Stimulated activated CD4-positive, alpha-beta T cell treated with anti-CD3 and anti-CD28 coated beads, Interleukin-2, amount 100 ng/mL, for 48 hours (primary cell): ENCODE results near the gene CCDC77.
A peak's percentile ranks its signal among the peaks of the same experiment; 100 is the strongest.
"Not testable (repeated sequence)": the region's sequence is repeated elsewhere in the genome, so short reads cannot be mapped to it uniquely, and the experiment has no call there.

Experiments used
- DNase-seq, 2 donors: peaks; one replicate each; pipeline ENCODE4 v3.0.0-alpha.2; 2020

The CCDC77 gene

DNA sequence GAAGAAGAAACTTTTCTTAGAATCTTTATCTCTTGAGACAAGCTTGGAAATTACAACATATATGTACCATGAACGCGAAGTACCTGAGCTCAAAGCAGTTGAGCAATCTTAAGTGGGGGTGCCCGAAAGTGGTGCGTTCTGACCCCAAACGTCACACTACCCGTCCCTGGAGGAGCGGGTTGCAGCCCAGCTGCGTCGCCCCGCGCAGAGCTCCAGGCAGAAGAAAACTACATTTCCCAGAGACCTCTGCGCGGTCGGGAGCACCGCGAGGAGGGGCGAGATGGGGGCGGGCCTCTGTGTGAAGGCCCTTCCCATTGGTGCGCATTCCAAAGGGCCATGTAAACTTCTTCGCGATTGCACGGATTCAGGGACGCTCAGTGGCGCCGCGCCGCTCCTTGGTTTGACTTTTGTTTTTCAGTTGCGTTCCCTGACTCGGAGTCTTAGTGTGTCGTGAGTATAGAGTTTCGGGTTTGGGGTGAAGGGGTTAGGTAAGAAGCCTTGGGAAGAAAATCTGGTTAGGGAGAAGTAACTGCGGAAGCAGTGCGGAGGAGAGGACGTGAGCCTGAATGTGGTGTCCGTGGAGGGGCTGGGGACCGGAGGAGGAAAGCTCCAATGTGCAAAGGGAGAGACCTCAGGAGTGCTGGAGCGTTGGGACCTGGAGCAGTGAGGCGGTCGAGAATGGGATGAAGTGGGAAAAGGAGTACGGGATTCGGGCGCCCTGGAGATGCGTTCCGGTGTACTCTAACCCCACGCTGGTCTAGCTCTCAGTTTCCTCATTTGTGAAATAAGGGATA lies at the start of gene CCDC77:
CCDC77 (plus strand) TSS at position 410 of the 794 bp plus-strand sequence. CDS start 7,740 bp downstream, outside the sequence.
- DNase-seq, result peak; percentile 92 to 93

GRCh38 chr12:356276-356988 lies 45.0 kb upstream of the CCDC77 start:
- DNase-seq, result no peak

DNA sequence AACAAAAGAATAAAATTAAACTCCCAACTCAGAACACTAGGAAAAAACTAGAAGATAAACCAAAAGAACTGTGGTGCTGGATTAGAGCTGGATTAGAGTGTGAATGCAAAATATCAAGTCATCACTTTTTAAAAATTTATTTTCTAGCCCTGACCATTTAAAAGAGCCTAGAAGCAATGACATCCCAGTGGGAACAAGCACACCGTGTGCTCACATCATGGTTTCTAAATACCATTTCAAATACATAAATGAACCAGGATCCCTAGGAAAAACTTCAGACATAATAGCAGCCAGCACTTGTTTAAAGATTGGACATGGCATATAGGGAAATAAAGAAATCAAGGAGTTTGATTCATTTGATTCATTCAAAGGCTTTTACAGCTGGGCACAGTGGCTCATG lies 42.4 kb upstream of the CCDC77 start:
- no peak for DNase-seq

DNA sequence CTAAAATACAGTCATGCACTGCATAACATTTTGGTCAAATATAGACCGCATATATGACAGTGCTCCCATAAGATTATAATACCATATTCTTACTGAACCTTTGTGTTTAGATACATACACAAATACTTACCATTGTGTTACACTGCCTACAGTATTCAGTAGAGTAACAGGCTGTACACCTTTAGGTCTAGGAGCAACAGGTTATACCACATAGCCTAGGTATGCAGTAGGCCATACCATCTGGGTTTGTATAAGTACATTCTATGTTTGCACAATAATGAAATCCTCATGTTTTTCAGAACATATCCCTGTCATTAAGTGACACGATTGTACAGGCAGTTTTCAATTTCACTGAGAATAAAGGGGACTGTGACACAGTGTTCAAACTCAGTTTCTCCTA lies 34.6 kb upstream of the CCDC77 start:
- no peak for DNase-seq

- DNase-seq, result no peak
These were observed 33.5 kb upstream of the CCDC77 start for GRCh38 chr12:367972-368371.

DNA sequence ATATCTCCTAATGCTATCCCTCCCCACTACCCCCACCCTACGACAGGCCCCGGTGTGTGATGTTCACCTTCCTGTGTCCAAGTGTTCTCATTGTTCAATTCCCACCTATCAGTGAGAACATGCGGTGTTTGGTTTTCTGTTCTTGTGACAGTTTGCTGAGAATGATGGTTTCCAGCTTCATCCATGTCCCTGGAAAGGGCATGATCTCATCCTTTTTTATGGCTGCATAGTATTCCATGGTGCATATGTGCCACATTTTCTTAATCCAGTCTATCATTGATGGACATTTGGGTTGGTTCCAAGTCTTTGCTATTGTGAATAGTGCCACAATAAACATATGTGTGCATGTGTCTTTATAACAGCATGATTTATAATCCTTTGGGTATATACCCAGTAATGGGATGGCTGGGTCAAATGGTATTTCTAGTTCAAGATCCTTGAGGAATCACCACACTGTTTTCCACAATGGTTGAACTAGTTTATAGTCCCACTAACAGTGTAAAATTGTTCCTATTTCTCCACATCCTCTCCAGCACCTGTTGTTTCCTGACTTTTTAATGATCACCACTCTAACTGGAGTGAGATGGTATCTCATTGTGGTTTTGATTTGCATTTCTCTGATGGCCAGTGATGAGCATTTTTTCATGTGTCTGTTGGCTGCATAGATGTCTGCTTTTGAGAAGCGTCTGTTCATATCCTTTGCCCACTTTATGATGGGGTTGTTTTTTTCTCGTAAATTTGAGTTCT lies 30.5 kb upstream of the CCDC77 start:
- DNase-seq, result not testable (repeated sequence)

DNA sequence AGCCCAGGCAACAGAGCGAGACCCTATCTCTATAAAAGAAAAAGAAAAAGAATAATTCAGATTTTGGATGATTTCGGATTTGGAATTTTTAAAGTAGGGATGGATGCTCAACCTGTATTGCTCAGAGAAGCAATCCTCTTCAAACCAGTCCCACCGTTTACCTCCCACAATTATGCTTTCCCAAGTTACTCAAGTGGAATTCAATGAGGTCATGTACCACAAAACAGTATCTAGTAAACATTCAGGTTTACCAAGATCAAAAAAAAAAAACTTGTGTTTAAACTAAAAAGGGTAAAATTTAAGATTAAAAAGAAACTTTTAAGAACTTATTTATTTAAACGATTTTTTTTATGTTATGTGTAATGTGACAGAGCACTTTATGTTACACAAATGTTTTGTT lies 14.8 kb upstream of the CCDC77 start:
- no peak for DNase-seq

- no peak for DNase-seq
These were observed 13.4 kb upstream of the CCDC77 start for GRCh38 chr12:388012-388411.

DNA sequence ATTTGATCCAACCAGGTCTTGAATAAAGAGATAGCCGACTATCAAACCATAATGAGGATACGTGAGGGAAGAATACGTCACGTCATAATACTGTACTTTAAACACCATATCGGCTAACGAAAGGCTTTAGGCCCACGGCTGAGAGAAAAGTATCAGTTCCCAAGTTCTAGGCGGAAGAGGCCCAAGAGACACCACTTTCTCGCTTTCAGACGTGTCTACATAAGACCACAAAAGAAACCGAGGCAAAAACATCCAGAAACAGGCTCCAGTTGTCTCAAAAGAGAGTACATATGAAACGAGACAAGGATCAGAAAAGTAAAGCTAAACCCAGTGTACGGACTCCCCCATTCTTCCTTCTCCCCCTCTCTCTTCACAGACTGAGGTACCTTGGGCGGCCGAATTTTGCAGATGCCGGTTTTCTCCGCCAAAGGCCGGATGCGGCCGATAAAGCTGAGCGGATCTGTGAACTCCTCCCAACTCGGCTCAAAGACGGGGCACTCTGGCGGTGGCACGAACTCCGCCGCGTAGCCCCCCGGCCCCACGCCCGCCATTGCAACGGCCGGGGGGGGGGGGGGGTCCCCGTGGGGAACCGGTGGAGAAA lies 12.8 kb upstream of the CCDC77 start:
- peak; percentile 18 to 29 for DNase-seq

DNA sequence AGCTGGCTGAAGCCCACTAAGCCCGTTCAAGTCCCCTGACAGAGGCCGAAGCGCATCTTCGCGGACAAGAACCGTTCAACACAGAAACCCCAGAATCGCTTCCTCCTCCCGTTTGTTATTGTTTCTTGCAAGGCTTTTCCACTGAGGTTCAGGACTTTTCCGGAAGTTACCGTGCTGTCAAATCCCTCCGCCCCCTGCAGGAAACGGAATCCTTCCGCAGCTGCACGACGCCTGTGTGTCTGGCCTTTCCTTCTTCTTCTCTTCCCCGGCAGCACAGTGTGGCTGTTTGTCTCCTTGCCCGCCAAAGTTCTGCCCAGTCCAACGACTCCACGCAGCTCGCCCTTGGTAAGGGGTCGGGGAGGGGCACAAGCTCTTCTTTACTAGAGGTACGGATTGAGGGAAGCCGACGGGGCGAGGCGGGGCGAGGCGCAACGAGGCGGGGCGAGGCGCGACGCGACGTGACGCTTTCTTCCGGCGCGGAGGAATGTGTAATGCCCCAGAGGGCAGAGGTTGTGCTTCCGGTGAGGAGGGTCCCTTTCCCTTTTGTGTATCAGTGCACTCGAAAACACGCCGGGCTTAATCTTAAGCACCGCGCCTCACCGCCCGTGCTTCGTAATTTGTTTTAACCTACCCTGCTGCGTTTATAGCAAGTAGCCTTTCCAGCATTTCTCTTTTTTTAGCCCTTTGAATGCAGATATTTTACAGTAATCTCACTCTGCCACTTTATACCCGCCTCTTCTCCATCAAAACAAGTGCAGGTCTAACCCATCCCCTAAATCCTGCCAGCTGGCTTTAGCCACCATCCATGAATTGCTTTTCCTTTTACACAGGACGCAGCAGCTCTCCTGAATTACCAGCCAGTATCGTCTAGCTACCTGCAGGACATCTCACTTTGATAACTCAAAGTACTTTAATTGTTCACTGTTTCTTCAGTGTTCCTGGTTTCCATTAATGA lies 12.0 kb upstream of the CCDC77 start, which contains the start of gene KDM5A:
KDM5A (minus strand) TSS at position 179 of the 955 bp plus-strand sequence. CDS start 229 bp downstream, outside the sequence.
- peak; percentile 80 to 87 for DNase-seq

- DNase-seq, result no peak
These were observed 616 bp upstream of the CCDC77 start for GRCh38 chr12:400828-401227.

GRCh38 chr12:402029-402389 lies 565 bp downstream of the CCDC77 start:
- DNase-seq, result no peak

- no peak for DNase-seq
These were observed 13.4 kb downstream of the CCDC77 start for GRCh38 chr12:414859-415258.

DNA sequence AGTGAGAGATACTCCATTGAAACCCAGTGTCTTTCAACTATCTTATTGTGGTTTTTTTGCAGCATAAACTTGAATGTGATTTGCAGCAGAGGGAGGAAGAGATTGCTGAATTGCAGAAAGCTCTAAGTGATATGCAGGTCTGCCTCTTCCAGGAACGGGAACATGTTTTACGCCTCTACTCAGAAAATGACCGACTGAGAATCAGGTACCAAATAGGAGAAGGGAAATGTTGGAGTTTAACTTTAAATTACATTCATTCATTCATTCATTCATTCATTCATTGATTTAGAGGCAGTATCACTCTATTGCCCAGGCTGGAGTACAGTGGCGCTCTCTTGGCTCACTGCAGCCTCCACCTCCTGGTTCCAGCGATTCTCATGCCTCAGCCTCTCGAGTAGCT lies 17.0 kb downstream of the CCDC77 start:
- no peak for DNase-seq

- no peak for DNase-seq
These were observed 21.1 kb downstream of the CCDC77 start for GRCh38 chr12:422526-422925.

DNA sequence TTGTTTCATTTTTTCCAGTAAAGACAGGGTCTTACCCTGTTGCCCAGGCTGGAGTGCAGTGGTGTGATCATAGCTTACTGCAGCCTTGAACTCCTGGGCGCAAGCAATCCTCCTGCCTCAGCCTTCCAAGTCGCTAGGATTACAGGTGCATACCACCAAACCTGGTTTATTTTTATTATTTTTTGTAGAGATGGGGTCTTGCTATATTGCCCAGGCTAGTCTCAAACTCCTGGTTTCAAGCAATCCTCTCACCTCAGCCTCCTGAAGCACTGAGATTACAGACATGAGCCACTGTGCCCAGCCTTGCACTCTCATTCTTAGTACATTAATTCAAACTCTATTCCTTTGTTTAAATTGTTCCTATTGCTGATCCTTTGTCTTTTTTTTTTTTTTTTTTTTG lies 34.3 kb downstream of the CCDC77 start:
- not testable (repeated sequence) for DNase-seq

GRCh38 chr12:442235-442884 lies 40.9 kb downstream of the CCDC77 start:
- DNase-seq, result peak; percentile 41 to 54

DNA sequence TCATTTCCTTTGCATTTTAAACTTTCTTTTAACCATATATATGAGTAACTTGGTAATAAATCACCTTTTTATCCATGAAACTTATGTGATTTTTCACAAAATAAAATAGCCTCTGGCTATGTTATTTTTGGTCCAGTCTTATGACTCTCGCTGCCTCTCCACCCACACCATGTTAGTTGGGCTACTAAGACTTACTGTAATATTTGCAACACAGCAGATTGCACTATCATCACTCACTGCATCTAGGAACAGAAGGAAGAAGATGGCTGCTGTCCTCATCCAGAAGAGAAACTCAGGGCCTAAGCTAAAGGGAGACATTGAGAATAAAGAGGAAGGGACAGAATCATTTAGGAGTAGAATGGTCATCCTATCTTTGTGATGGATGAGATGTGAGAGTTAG lies 45.7 kb downstream of the CCDC77 start:
- DNase-seq, result no peak

- no peak for DNase-seq
These were observed 47.8 kb downstream of the CCDC77 start for GRCh38 chr12:449203-449602.

- DNase-seq, result no peak
These were observed 49.0 kb downstream of the CCDC77 start for GRCh38 chr12:450438-450837.

- peak; percentile 74 to 76 for DNase-seq
These were observed 51.3 kb downstream of the CCDC77 start for GRCh38 chr12:452667-453210.
